ENCODE data around the gene COQ3.

- TF ChIP-seq CTCF (IDR thresholded peaks at IDR 0.05): no peak
- TF ChIP-seq POLR2A (IDR thresholded peaks at IDR 0.05): no peak
- no peak for TF ChIP-seq POLR2AphosphoS5 (IDR thresholded peaks at IDR 0.05)
These were observed 40.9 kb downstream of the COQ3 start for GRCh38 chr6:99353126-99353525.
